SK-N-SH treated with all-trans-retinoic acid at 6 μM for 48 hours (cell line): ENCODE results near the gene POU6F2.
"Not testable (repeated sequence)": the region's sequence is repeated elsewhere in the genome, so short reads cannot be mapped to it uniquely, and the experiment has no call there.

Source experiments
- ATAC-seq: fragments of 200-7000 bp; cut with Tn5 transposase; 3 replicates; pipeline ENCODE4 v1.9.1; 2020; ENCODE audit warnings: mild to moderate bottlenecking, moderate library complexity
- ARNTL ChIP-seq: fragments of 450-650 bp; formaldehyde crosslinking; IDR thresholded peaks from 2 replicates; pipeline ENCODE4 v1.5.0; 2020; ENCODE audit warnings: low read depth, mild to moderate bottlenecking, moderate library complexity, borderline replicate concordance
- BACH2 ChIP-seq: fragments of 250-450 bp; sonication (Bioruptor Pico); IDR thresholded peaks from 2 replicates; pipeline ENCODE4 v1.9.0; 2021; ENCODE audit warnings: mild to moderate bottlenecking, borderline replicate concordance
- CREB5 ChIP-seq: fragments of 250-450 bp; sonication (Bioruptor Pico); IDR thresholded peaks from 2 replicates; pipeline ENCODE4 v1.5.1; 2020; ENCODE audit warnings: low read depth, mild to moderate bottlenecking, moderate library complexity
- CSDC2 ChIP-seq: fragments of 250-450 bp; sonication (Bioruptor Pico); IDR thresholded peaks from 2 replicates; pipeline ENCODE4 v1.5.0; 2020; ENCODE audit warnings: mild to moderate bottlenecking, moderate library complexity
- ESRRG ChIP-seq: fragments of 250-450 bp; sonication (Bioruptor Pico); IDR thresholded peaks from 2 replicates; pipeline ENCODE4 v1.6.1; 2021; ENCODE audit warnings: mild to moderate bottlenecking
- GLIS3 ChIP-seq: fragments of 250-450 bp; sonication (Bioruptor Pico); IDR thresholded peaks from 2 replicates; pipeline ENCODE4 v1.5.0; 2020; ENCODE audit warnings: mild to moderate bottlenecking, moderate library complexity
- ISL1 ChIP-seq: fragments of 250-450 bp; sonication (Bioruptor Pico); IDR thresholded peaks from 2 replicates; pipeline ENCODE4 v2.1.2; 2022; ENCODE audit warnings: mild to moderate bottlenecking, moderate library complexity
- OSR1 ChIP-seq: fragments of 250-450 bp; sonication (Bioruptor Pico); IDR thresholded peaks from 2 replicates; pipeline ENCODE4 v1.8.0; 2022; ENCODE audit warnings: moderate library complexity, mild to moderate bottlenecking, inconsistent platforms
- PPARA ChIP-seq: fragments of 250-450 bp; sonication (Bioruptor Pico); IDR thresholded peaks from 2 replicates; pipeline ENCODE4 v1.5.0; 2020; ENCODE audit warnings: mild to moderate bottlenecking, borderline replicate concordance
- RARB ChIP-seq: fragments of 250-450 bp; sonication (Bioruptor Pico); IDR thresholded peaks from 2 replicates; pipeline ENCODE4 v1.8.0; 2021; ENCODE audit warnings: mild to moderate bottlenecking, moderate library complexity
- SNAI2 ChIP-seq: fragments of 250-450 bp; sonication (Bioruptor Pico); IDR thresholded peaks from 2 replicates; pipeline ENCODE4 v1.5.0; 2020; ENCODE audit warnings: mild to moderate bottlenecking, moderate library complexity
- TCF4 ChIP-seq: fragments of 250-450 bp; sonication (Bioruptor Pico); IDR thresholded peaks from 2 replicates; pipeline ENCODE4 v1.8.0; 2021; ENCODE audit warnings: mild to moderate bottlenecking, moderate library complexity, borderline replicate concordance
- TSHZ2 ChIP-seq: fragments of 250-450 bp; sonication (Bioruptor Pico); IDR thresholded peaks from 2 replicates; pipeline ENCODE4 v1.5.0; 2020; ENCODE audit warnings: mild to moderate bottlenecking, moderate library complexity
- ZC3H10 ChIP-seq: fragments of 250-450 bp; sonication (Bioruptor Pico); IDR thresholded peaks from 2 replicates; pipeline ENCODE4 v1.5.1; 2021; ENCODE audit warnings: mild to moderate bottlenecking, moderate library complexity
- ZFP3 ChIP-seq: fragments of 250-450 bp; sonication (Bioruptor Pico); IDR thresholded peaks from 2 replicates; pipeline ENCODE4 v1.5.0; 2020; ENCODE audit warnings: mild to moderate bottlenecking, moderate library complexity
- ZFP30 ChIP-seq: fragments of 450-650 bp; formaldehyde crosslinking; IDR thresholded peaks from 2 replicates; pipeline ENCODE4 v1.5.0; 2022; ENCODE audit warnings: mild to moderate bottlenecking, moderate library complexity
- ZNF565 ChIP-seq: fragments of 450-650 bp; formaldehyde crosslinking; conservative IDR thresholded peaks from 2 replicates; pipeline ENCODE4 v1.5.0; 2020; ENCODE audit warnings: low read depth, mild to moderate bottlenecking, moderate library complexity
- ZNF70 ChIP-seq: fragments of 450-650 bp; formaldehyde crosslinking; IDR thresholded peaks from 2 replicates; pipeline ENCODE4 v1.5.0; 2020; ENCODE audit warnings: mild to moderate bottlenecking, moderate library complexity
- ZNF8 ChIP-seq: fragments of 450-650 bp; formaldehyde crosslinking; IDR thresholded peaks from 2 replicates; pipeline ENCODE4 v1.5.0; 2020; ENCODE audit warnings: mild to moderate bottlenecking, moderate library complexity
- TF ChIP-seq, protein P1 (sequence below): fragments of 250-450 bp; sonication (Bioruptor Pico); IDR thresholded peaks from 2 replicates; pipeline ENCODE4 v1.5.1; 2021; ENCODE audit warnings: mild to moderate bottlenecking, moderate library complexity
- TF ChIP-seq, protein P2 (sequence below): fragments of 250-450 bp; sonication (Bioruptor Pico); IDR thresholded peaks from 2 replicates; pipeline ENCODE4 v1.8.0; 2021; ENCODE audit warnings: low read depth, mild to moderate bottlenecking, moderate library complexity, borderline replicate concordance

Gene POU6F2

GRCh38 chr7:39321245-39321644 is 343.5 kb downstream of the POU6F2 start:
- no peak for ATAC-seq
- TF ChIP-seq TCF4: no peak
- TF ChIP-seq, protein P1, sequence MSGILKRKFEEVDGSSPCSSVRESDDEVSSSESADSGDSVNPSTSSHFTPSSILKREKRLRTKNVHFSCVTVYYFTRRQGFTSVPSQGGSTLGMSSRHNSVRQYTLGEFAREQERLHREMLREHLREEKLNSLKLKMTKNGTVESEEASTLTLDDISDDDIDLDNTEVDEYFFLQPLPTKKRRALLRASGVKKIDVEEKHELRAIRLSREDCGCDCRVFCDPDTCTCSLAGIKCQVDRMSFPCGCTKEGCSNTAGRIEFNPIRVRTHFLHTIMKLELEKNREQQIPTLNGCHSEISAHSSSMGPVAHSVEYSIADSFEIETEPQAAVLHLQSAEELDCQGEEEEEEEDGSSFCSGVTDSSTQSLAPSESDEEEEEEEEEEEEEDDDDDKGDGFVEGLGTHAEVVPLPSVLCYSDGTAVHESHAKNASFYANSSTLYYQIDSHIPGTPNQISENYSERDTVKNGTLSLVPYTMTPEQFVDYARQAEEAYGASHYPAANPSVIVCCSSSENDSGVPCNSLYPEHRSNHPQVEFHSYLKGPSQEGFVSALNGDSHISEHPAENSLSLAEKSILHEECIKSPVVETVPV (CRISPR knock-in tag): no peak
- TF ChIP-seq CSDC2 (CRISPR knock-in tag): no peak
- TF ChIP-seq ZFP3 (CRISPR knock-in tag): no peak
- no peak for TF ChIP-seq SNAI2 (CRISPR knock-in tag)
- no peak for TF ChIP-seq ZC3H10
- TF ChIP-seq TSHZ2 (CRISPR knock-in tag): no peak
- no peak for TF ChIP-seq ZFP30 (CRISPR knock-in tag)
- TF ChIP-seq CREB5: no peak
- TF ChIP-seq ZNF70 (CRISPR knock-in tag): no peak
- no peak for TF ChIP-seq ZNF8 (CRISPR knock-in tag)
- no peak for TF ChIP-seq ZNF565
- TF ChIP-seq, protein P2, sequence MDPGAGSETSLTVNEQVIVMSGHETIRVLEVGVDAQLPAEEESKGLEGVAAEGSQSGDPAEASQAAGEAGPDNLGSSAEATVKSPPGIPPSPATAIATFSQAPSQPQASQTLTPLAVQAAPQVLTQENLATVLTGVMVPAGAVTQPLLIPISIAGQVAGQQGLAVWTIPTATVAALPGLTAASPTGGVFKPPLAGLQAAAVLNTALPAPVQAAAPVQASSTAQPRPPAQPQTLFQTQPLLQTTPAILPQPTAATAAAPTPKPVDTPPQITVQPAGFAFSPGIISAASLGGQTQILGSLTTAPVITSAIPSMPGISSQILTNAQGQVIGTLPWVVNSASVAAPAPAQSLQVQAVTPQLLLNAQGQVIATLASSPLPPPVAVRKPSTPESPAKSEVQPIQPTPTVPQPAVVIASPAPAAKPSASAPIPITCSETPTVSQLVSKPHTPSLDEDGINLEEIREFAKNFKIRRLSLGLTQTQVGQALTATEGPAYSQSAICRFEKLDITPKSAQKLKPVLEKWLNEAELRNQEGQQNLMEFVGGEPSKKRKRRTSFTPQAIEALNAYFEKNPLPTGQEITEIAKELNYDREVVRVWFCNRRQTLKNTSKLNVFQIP (CRISPR knock-in tag): no peak
- no peak for TF ChIP-seq ISL1 (CRISPR knock-in tag)
- no peak for TF ChIP-seq OSR1 (CRISPR knock-in tag)
- TF ChIP-seq RARB (CRISPR knock-in tag): no peak
- TF ChIP-seq ESRRG (CRISPR knock-in tag): no peak
- TF ChIP-seq PPARA (CRISPR knock-in tag): no peak
- TF ChIP-seq BACH2 (CRISPR knock-in tag): no peak
- no peak for TF ChIP-seq ARNTL (CRISPR knock-in tag)
- TF ChIP-seq, all 23 proteins: peak for 0

GRCh38 chr7:39321909-39322498 is 344.3 kb downstream of the POU6F2 start:
- ATAC-seq: no peak
- TF ChIP-seq TCF4: no peak
- no peak for TF ChIP-seq ARNTL (CRISPR knock-in tag)
- no peak for TF ChIP-seq GLIS3 (CRISPR knock-in tag)
- TF ChIP-seq ZC3H10: no peak
- TF ChIP-seq CSDC2 (CRISPR knock-in tag): no peak
- TF ChIP-seq, protein P1 (CRISPR knock-in tag): no peak

DNA sequence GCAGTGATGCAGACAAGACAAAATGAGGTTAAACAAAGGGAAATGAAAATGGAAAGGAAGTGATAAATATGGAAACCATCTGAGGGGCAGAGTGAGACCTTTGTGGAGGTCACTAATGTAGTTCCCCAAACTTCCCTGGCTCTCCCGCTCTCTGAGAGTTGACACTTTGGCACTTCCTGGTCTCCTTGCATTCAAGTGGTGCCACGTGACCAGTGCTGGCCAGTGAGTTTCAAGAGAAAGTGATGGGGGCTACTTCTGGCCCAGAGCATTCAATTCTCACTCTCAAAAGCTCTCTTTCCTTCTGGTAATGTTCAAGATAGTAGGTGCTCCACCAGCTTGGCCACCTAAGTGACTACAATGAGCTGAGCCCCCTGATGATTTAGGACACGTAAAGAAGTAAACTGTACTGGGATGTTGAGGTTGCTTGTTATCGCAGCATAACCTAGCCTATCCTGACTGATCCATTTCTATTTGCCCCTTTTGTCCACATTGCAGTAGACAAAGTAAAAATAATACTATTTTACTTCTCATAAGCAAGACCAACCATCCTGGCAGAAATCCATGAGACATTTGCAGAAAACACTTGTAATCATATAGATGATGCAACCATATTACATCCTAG is 346.5 kb downstream of the POU6F2 start:
- TF ChIP-seq ZNF8 (CRISPR knock-in tag) (no peak), PPARA (CRISPR knock-in tag) (no peak), OSR1 (CRISPR knock-in tag) (no peak), ZC3H10 (no peak), GLIS3 (CRISPR knock-in tag) (no peak), SNAI2 (CRISPR knock-in tag) (no peak), BACH2 (CRISPR knock-in tag) (no peak), ARNTL (CRISPR knock-in tag) (no peak), CSDC2 (CRISPR knock-in tag) (no peak), ZFP3 (CRISPR knock-in tag) (no peak), CREB5 (no peak), ZNF565 (no peak), RARB (CRISPR knock-in tag) (no peak), ESRRG (CRISPR knock-in tag) (no peak)
- TF ChIP-seq, protein P2 (CRISPR knock-in tag): no peak
- ATAC-seq: no peak

DNA sequence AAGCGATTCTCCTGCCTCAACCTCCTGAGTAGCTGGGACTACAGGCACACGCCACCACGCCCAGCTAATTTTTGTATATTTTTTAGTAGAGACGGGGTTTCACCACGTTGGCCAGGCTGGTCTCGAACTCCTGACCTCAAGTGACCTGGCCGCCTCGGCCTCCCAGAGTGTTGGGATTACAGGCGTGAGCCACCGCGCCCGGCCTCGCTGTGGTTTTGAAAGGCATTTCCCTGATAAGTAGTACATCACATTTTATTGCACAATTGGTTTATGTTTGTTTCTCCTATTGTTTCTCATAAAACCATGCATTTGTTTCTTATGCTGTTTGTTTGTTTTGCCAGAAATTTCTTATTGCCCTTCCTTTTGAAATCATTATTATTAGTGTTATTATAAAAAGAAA is 353.9 kb downstream of the POU6F2 start:
- ATAC-seq: not testable (repeated sequence)
